Frontal cortex (tissue), 4 donors: ENCODE measurements around the gene C1QC. TPM values are rescaled to one million over a fixed set of nuclear protein-coding genes. Genes with fewer than 3 reads are reported as not detected.
"Not testable (repeated sequence)": the region's sequence is repeated elsewhere in the genome, so short reads cannot be mapped to it uniquely, and the experiment has no call there.

ENCODE experiments used
- DNase-seq, 2 donors: peaks; one replicate each; pipeline ENCODE4 v3.0.0; 2012; ENCODE audit warnings: low spot score in 2 of 2
- FAIRE-seq: peaks from 2 replicates; lab custom pipeline; 2012; peaks lifted over from hg19 to GRCh38; lab: Jason Lieb, UNC
- total RNA-seq: library from RNA; depleted of rRNA; stranded (reverse); fragments of >200 nt; gene quantifications from one replicate; pipeline ENCODE4 v1.2.3, GENCODE V29; 2014
- donor health status: control.
- donor health status: control.
- donor health status: control.

Gene C1QC
- total RNA-seq, 1 donor from 2014 or later = 7.3 TPM

DNA sequence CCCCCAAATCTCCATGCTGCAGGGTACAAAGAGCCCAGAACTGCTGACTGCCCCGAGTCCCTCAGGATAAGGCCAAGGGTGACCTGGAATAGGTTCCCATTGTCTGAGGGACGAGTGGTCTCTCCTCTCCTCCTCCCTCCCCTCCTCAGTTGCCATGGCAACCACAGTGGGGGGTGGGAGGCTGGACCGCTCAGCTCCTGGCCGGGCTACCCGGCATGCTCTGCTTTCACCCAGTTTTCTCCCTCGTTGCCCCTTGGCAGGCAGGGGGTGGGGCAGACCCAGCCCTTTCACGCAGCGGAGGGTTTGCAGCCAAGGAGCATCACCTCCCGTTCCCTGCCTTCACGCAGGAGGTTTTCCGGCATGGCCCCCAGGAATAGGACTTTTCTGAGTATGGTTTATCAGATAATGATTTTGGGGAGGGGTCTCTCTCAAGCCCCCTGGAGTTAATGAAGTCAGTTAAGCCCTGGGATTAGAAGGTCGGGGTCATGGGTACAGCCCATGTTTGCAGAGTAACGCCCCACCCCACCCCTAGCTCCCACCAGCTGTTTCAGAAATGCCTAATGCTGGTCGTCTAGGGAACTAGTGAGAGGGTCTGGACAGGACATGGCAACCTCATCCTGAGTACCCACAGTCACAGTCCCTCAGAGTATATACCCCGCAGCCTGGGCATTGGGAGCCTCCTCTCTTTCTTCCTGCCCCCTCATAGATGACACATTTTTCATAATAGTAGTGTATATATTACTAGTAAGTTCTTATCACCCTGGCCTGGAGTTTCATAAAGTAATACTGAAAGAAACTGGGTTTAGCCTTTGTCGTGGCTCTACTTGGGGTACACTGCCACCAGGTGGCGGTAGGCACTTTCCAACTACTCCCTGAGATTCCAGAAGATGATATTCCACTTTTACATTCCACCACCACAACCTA is 30.3 kb downstream of the C1QC start:
- FAIRE-seq (no peak), DNase-seq (peak; percentile 54 to 62)

DNA sequence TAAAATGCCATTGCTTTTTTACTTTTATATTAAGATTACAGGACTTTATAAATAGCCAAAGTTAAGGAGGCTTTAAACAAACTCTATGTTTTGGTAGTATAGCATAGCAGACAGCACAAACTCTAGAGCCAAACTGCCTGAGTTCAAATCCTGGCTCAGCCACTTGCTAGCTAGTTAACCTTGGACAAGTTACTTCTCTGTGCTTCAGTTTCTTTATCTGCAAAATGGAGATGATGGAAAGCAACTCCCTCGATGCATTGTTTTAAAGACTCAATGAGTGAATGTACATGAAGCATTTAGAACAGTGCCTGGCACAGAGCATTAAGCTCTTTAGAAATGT is 30.9 kb downstream of the C1QC start:
- no peak for DNase-seq
- FAIRE-seq = no peak

DNA sequence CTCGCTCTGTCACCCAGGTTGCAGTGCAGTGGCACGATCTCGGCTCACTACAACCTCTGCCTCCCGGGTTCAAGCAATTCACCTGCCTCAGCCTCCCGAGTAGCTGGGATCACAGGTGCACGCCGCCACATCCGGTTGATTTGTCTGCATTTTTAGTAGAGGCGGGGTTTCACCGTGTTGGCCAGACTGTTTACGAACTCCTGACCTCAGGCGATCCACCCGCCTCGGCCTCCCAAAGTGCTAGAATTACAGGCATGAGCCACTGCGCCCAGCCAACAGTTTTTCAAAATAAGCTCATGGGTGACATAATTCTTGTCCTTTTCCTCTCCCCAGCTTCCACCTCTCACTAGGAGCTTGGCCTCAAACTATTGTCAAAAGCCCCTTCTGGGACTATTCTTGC is 32.7 kb downstream of the C1QC start:
- FAIRE-seq, DNase-seq: not testable (repeated sequence)

DNA sequence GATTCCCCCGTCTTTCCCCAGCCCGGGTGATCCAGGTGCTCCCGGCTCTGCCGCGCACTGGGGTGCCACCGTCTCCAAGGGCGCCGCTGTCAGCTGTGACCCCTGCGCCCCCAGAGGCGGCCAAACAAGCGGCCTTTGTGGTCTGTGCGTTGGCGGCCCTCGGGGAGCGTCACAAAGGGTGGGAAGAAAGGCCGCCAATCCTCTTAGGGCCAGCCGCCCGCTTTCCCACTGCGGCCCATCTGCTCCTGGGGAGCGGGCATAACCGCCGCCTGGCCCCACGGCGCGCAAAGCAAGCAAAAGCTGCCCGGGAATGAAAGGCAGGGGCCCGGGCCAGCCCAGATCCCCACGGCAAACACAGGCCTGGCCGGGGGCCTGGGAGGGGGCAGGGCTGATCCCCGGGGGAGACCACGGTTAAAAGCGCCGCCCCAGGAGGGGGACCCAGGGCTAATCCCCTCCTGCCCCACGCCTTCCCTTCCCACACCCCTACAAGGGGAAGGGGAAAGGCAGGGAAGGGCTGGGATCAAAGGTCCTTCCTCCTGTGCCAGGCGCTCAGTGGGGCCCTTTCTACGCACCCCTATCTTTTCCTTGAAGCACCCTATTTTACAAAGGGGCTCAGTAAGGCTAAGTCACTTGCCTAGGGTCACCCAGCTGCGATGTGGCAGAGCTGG is 33.6 kb downstream of the C1QC start:
- DNase-seq = no peak
- FAIRE-seq = no peak

DNA sequence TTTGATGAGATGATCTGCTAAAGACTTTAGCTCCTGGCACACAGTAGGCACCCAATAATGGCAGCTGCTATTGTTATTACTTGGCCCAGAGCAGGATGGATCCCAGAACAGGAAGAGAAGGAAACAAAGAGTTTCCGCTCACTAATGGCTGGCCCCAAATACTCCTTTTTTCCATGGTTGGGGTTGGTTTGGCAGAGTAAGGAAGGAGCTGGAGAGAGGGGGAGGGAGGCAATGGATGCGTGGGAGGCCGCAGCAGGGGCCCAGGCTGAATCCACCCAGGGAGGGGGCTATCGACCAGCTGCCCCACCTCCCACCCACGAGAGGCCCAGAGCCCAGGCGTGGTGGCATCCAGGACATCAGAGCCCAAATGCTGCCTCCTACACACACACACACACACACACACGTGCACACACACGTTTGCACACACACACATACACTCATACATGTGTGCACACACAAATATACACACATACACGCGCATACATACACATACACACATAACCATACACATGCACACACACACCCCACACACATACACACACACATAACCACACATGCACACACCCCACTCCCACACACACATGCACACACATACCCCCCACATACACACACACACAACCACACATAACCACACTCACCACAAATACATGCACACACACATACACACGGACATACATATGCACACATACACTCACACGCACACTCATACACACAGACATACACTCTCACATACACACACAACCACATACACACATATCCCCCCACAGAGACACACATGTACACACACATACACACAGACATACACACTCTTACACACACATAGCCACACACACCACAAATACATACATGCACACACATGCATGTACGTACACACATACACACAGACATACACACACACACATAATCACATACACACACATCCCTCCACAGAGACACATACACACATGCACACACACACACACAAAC is 34.8 kb downstream of the C1QC start:
- no peak for FAIRE-seq
- no peak for DNase-seq

DNA sequence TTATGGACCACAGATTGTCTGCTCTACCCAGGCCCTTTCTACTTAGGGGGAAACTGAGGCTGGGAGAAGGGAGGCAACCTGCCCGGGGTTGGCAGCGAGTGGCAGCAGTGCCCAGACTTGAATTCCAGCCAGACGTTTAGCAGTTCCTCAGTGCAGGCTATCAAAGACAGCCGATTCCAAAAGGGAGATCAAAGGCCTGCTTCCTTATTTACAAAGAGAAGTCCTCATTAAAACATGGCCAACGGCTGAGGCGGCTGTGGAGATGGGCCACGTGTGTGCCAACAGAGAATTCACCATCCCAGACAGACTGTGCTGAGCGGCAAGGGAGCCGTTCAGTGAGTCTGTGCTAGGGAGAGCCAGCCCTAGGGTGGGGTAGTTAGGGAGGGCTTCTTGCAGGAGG is 37.3 kb downstream of the C1QC start:
- FAIRE-seq (no peak), DNase-seq (no peak)

DNA sequence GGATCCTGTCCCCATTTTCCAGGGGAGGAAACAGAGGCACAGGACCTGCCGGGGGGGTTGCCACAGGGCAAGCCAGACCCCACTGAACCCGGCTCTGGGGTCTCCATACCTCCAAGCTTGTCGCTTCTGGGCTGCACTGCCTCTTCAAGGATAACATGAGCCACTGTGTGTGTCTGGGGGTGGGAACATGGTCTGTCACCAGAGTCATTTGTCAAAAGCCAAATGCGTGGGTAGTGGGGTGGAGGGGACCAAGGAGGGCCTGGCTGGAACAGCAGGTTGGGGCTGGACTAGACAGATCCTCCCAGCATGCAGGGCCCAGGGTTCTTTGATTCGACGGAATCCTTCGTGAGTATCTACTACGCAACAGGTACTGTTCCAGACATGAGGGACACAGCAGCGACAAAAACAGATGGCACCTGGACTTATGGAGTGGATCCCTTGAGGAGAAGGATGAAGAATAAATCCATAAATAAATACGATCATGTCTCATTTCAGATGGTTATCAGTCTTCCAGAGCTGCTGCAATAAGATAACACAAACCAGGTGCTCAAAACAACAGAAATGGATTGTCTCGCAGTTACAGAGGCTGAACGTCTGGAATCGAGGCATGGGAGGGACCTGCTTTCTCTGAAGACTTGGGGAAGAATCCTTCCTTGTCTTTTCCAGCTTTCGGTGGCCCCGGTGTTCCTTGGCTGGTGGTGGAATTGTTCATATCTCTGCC is 38.3 kb downstream of the C1QC start:
- DNase-seq = no peak
- no peak for FAIRE-seq

DNA sequence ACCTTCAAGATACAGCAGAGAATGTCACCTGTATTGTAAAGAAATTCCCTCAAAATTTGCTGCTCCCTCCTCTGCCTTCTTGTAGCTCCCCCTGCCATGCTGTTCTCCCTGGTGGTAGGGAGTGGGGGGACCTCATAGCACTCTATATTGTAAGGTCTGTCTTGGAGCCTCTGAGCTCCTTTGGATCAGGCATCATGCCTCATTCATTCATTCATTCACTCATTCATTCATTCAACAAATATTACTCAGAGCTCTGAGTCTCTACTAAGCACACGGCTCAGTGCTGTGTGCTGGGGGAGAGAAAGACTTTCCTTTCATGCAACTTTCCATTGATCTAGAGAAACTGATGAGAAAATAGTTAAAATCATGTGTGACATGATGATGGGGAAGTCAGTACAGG is 40.1 kb downstream of the C1QC start:
- DNase-seq = no peak
- no peak for FAIRE-seq

DNA sequence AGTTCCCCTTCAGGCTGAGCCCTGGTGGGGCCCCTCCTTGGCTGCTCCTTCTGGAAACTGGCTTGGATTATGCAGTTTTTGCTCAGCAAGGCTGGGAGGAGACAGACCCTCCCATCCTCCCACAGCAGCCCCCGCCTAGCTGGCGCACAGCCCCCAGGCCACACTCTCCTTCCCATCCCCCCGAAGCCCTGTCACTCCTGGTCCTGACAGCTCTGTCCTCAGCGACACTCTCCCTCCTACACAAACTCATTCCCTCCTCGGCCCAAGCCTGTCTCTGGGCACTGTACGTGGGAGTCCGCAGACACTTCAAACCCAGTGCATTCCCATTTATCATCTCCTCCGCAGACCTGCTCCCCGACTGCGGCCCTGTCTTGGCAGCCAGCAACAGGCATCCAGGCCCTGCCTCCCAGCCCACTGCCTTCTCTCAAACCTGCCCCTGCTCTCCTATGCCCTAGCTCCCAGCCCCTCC is 42.2 kb downstream of the C1QC start:
- DNase-seq = peak in 1 of 2 donors; percentile 49
- FAIRE-seq = no peak

DNA sequence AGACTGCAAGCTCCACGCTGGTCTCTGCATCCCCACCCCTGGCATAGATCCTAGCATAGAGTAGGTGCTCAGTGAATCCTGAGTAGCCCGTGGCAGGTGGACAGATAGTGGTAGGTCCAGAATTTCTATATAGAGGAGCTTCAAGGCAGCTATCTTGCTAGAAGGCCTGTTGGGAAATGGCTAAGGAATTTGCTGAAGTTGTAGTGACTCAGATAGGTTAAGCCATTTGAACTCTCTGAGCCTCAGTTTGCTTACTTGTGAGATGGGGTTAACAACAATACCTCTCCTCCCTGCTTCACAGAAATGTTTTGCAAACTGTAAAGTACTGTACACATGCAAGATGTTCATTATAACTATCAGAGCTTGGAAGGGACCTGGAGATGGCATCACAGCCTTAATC is 43.8 kb downstream of the C1QC start:
- FAIRE-seq (no peak), DNase-seq (no peak)

DNA sequence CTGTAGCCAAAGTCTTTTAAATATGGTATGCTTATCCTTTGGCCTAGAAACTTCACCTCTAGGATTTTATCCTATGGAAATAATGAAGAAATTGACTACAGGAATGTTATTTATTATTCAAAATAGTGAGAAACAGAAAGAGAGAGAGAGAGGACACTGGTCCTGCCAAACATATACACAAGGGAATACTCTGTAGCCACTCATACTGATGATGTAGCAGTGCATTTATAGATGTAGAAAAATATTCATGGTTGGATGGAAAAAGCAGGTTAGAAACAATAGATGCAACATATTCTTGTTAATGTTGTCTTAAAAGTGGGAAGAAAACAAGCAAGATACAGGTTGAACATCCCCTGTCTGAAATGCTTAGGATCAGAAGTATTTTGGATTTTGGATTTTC is 45.0 kb downstream of the C1QC start:
- no peak for FAIRE-seq

DNA sequence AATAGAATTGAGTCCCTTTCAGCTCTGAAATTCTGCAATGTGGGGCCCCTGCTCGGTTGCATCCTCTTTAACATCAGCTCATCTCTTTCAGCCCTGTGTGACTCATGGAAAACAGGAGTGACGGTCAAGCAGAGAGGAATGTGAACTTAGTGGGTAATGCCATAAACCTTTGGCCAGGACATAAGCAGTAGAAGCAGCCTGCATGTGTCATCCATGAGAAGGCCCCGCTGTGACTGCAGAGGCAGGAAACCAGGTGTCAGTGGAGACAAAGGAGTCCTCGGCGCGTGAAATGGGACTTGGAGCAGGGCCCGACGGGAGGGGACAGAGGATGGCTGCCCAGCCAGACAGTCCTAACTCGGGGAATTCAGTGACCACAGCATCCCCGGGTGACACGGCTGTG is 46.1 kb downstream of the C1QC start:
- FAIRE-seq (no peak), DNase-seq (no peak)

More for the DNA sequence above, 45.0 kb downstream of the C1QC start:
- DNase-seq = no peak

DNA sequence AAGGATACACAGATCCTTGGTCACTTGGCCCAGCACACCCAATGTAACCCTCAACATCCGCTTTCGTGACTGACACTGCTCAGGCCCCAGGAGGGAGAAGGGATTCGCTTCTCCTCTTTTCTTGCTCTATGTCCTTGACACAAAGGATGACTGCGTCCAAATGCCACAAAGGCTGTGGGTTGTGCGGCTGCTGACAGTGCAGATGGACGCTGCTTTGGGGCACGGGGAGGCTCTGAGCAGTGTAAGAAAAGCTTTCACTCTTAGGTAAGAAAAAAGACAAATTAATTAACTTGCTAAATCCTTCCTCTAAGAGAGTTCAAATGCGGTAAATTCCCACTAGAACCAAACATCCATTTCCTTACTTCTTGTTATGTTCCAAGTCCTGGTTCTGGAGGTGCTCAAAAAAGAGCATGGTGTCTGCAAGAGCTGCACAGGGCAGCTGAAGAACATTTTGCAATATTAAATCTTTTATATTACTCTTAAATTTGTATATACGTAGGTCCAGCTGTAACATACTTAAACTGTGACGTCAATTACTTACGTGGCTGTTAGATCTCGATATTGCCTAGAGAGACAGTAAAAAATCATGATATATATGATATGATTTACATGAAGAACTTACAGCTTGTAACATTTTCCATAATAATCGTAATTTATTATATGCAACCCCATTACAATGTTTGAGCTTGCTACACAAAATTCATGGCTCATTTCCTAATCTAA is 47.8 kb downstream of the C1QC start:
- no peak for FAIRE-seq
- DNase-seq = no peak

DNA sequence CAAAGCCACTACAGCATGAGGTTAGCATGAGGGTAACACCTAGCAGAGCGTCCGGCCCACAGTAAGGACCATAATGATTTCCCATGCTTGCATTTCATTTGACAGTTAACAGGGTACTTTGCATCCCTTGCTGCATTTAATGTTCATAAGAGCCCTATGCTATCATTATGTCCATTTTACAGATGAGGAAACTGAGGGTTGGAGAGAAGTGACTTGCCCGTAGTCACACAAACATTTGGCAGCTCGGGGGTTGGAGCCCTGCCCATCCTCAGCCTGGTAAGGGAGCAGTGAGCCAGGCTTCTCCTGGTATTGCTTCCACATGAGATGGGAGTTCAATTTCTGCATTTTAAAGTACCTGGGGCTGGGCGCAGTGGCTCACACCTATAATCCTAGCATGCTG is 50.7 kb downstream of the C1QC start:
- FAIRE-seq = no peak

DNA sequence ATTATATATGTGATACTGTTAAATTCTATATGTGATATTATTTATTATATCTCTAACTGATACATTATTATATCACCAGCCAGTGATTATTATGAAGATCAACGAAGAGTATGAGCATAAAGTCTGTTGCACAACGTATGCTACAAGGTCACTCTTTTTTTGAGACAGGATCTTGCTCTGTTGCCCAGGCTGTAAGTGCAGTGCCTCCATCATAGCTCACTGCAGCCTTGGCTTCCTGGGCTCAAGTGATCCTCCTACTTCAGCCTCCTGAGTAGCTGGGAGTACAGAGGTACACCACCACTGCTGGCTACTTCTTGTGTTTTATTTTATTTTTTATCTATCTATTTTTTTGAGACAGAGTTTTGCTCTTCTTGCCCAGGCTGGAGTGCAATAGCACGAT is 53.2 kb downstream of the C1QC start:
- DNase-seq = no peak
- FAIRE-seq = no peak

More for the DNA sequence above, 50.7 kb downstream of the C1QC start:
- no peak for DNase-seq
